Activated CD4-positive, CD25-positive, alpha-beta regulatory T cell treated with anti-CD3 and anti-CD28 coated beads, Interleukin-2, amount 50 U/mL, for 72 hours (primary cell): ENCODE measurements around the gene CHMP2A.
"Not testable (repeated sequence)": the region's sequence is repeated elsewhere in the genome, so short reads cannot be mapped to it uniquely, and the experiment has no call there.

Source experiments
- DNase-seq: peaks from one replicate; pipeline ENCODE4 v3.0.0; 2021

CHMP2A gene

GRCh38 chr19:58510084-58510862, 44.6 kb downstream of the CHMP2A start:
- DNase-seq, result no peak

DNA sequence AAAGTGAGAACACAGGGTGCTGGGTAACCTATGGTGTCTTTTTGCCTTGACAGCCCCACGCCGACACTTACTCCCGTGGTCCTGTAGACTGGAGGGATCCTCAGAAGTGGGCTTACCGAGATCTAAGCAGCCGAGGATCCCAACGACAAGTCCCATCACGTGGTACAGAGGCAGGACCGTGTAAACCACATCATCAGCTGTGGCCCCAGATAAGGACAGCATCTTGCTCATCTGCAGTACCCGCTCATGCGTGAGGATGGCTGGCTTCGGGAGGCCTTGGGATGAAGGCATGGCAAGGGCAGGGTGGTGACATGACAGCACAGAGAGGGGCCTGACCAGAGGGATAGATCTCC, 45.2 kb downstream of the CHMP2A start:
- no peak for DNase-seq

DNA sequence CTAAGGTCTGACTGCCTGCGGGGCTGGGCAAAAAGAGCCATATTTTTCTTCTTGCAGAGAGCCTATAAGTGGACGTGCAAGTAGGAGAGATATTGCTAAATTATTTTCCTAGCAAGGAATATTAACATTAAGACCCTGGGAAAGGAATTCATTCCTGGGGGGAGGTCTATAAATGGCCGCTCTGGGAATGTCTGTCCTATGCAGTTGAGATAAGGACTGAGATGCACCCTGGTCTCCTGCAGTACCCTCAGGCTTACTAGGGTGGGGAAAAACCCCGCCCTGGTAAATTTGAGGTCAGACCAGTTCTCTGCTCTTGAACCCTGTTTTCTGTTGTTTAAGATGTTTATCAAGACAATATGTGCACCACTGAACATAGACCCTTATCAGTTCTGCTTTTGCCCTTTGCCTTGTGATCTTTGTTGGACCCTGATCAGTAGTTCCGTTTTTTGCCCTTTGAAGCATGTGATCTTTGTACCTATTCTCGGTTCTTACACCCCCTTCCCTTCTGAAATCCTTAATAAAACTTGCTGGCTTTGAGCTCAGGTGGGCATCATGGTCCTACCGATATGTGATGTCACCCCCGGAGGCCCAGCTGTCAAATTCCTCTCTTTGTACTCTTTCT, 47.2 kb downstream of the CHMP2A start:
- DNase-seq, result not testable (repeated sequence)
